HPDE6-E6E7 (cell line): ENCODE data around the gene AK9.

Experiments
- DNase-seq: peaks from one replicate; pipeline ENCODE4 v3.0.0; 2011; ENCODE audit warnings: missing footprints; ENCODE audit errors: extremely low spot score

The AK9 gene

DNA sequence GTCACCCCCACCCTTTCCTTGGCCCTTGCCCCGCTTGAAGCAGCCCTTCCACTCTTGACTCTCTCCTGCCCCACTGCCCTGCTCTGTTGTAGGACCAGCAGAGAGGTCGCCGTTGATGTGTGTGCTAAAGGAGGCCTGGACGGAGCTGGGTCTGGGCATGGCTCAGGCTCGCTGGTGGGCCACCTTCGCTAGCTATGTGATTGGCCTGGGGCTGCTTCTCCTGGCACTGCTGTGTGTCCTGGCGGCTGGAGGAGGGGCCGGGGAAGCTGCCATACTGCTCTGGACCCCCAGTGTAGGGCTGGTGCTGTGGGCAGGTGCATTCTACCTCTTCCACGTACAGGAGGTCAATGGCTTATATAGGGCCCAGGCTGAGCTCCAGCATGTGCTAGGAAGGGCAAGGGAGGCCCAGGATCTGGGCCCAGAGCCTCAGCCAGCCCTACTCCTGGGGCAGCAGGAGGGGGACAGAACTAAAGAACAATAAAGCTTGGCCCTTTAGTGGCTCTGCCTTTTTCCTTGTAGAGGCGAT lies 247.5 kb downstream of the AK9 start:
- DNase-seq, result no peak
